ENCODE results near the gene PCDHGB7.
A peak's percentile ranks its signal among the peaks of the same experiment; 100 is the strongest.
"Not testable (repeated sequence)": the region's sequence is repeated elsewhere in the genome, so short reads cannot be mapped to it uniquely, and the experiment has no call there.

Gene PCDHGB7

GRCh38 chr5:141417494-141418172, at the start of gene PCDHGB7:
TSS of gene PCDHGB7 (plus strand) at chr5:141417677. CDS start at chr5:141417860, 183 bp downstream.
- peak; percentile 67 for DNase-seq (ENCODE audit: low spot score)

- no peak for DNase-seq (ENCODE audit: low spot score)
These were observed 47.3 kb upstream of the PCDHGB7 start, which contains the start of gene PCDHGB3 for GRCh38 chr5:141369994-141370848. TSS of gene PCDHGB3 (plus strand) at chr5:141370242. CDS start at chr5:141370395, 153 bp downstream.

GRCh38 chr5:141371572-141372475, 45.7 kb upstream of the PCDHGB7 start:
- no peak for DNase-seq (ENCODE audit: low spot score)

- no peak for DNase-seq (ENCODE audit: low spot score)
These were observed 43.7 kb upstream of the PCDHGB7 start, which contains the start of gene PCDHGA6 for GRCh38 chr5:141373673-141374317. TSS of gene PCDHGA6 (plus strand) at chr5:141373891. CDS start at chr5:141374084, 193 bp downstream.

GRCh38 chr5:141374627-141375026, 42.9 kb upstream of the PCDHGB7 start:
- DNase-seq (ENCODE audit: low spot score) = no peak

GRCh38 chr5:141375444-141376155, 41.9 kb upstream of the PCDHGB7 start:
- DNase-seq (ENCODE audit: low spot score) = not testable (repeated sequence)

- no peak for DNase-seq (ENCODE audit: low spot score)
These were observed 34.8 kb upstream of the PCDHGB7 start, which contains the start of gene PCDHGA7 for GRCh38 chr5:141382469-141383294. TSS of gene PCDHGA7 (plus strand) at chr5:141382742. CDS start at chr5:141382900, 158 bp downstream.

GRCh38 chr5:141383345-141383744, 34.1 kb upstream of the PCDHGB7 start:
- DNase-seq (ENCODE audit: low spot score) = no peak

- DNase-seq (ENCODE audit: low spot score) = no peak
These were observed 32.8 kb upstream of the PCDHGB7 start for GRCh38 chr5:141384471-141385267.

GRCh38 chr5:141387557-141388311, 29.7 kb upstream of the PCDHGB7 start, which contains the start of gene PCDHGB4:
TSS of gene PCDHGB4 (plus strand) at chr5:141387698. CDS start at chr5:141387885, 187 bp downstream.
- DNase-seq (ENCODE audit: low spot score) = not testable (repeated sequence)

GRCh38 chr5:141388661-141389060, 28.8 kb upstream of the PCDHGB7 start:
- DNase-seq (ENCODE audit: low spot score) = no peak

GRCh38 chr5:141389153-141390042, 28.1 kb upstream of the PCDHGB7 start:
- no peak for DNase-seq (ENCODE audit: low spot score)

- DNase-seq (ENCODE audit: low spot score) = no peak
These were observed 24.9 kb upstream of the PCDHGB7 start, which contains the start of gene PCDHGA8 for GRCh38 chr5:141392429-141393198. TSS of gene PCDHGA8 (plus strand) at chr5:141392633. CDS start at chr5:141392814, 181 bp downstream.

- no peak for DNase-seq (ENCODE audit: low spot score)
These were observed 24.2 kb upstream of the PCDHGB7 start for GRCh38 chr5:141393267-141393666.

GRCh38 chr5:141394401-141395187, 22.9 kb upstream of the PCDHGB7 start:
- not testable (repeated sequence) for DNase-seq (ENCODE audit: low spot score)
